NCI-H187 (cell line): Measurements from ENCODE around the gene DIS3L2.
"Not testable (repeated sequence)": the region's sequence is repeated elsewhere in the genome, so short reads cannot be mapped to it uniquely, and the experiment has no call there.

Experiments used
- DNase-seq, 2 experiments: peaks; one replicate each; lab custom pipeline; 2025; lab: John Stamatoyannopoulos, UW

Gene DIS3L2

GRCh38 chr2:231928901-231929725, 32.4 kb upstream of the DIS3L2 start:
- DNase-seq = no peak

- DNase-seq = no peak
Observed at GRCh38 chr2:231929961-231930592, 31.4 kb upstream of the DIS3L2 start.

GRCh38 chr2:231930593-231931281, 30.8 kb upstream of the DIS3L2 start:
- DNase-seq = no peak

GRCh38 chr2:231931481-231931915, 30.0 kb upstream of the DIS3L2 start:
- DNase-seq = no peak

- DNase-seq = no peak
Observed at GRCh38 chr2:231932711-231932970, 28.9 kb upstream of the DIS3L2 start.

GRCh38 chr2:231932985-231933915, 28.3 kb upstream of the DIS3L2 start:
- no peak for DNase-seq

- DNase-seq = no peak
Observed at GRCh38 chr2:231933916-231934401, 27.6 kb upstream of the DIS3L2 start.

GRCh38 chr2:231934441-231935206, 26.9 kb upstream of the DIS3L2 start:
- no peak for DNase-seq

GRCh38 chr2:231935207-231935524, 26.3 kb upstream of the DIS3L2 start:
- no peak for DNase-seq

- no peak for DNase-seq
Observed at GRCh38 chr2:231935815-231936214, 25.7 kb upstream of the DIS3L2 start.

GRCh38 chr2:231936491-231936890, 25.0 kb upstream of the DIS3L2 start:
- DNase-seq = no peak

GRCh38 chr2:231937057-231937456, 24.5 kb upstream of the DIS3L2 start:
- DNase-seq = no peak

GRCh38 chr2:231939022-231939421, 22.5 kb upstream of the DIS3L2 start:
- DNase-seq = no peak

GRCh38 chr2:231940795-231941194, 20.7 kb upstream of the DIS3L2 start:
- no peak for DNase-seq

- no peak for DNase-seq
Observed at GRCh38 chr2:231941673-231942072, 19.8 kb upstream of the DIS3L2 start.

- no peak for DNase-seq
Observed at GRCh38 chr2:231942180-231942579, 19.3 kb upstream of the DIS3L2 start.

- DNase-seq = no peak
Observed at GRCh38 chr2:231946241-231946814, 15.2 kb upstream of the DIS3L2 start.

- DNase-seq = not testable (repeated sequence)
Observed at GRCh38 chr2:231947112-231947511, 14.4 kb upstream of the DIS3L2 start.

- no peak for DNase-seq
Observed at GRCh38 chr2:231947694-231948093, 13.8 kb upstream of the DIS3L2 start.

- no peak for DNase-seq
Observed at GRCh38 chr2:231951452-231952035, 10.0 kb upstream of the DIS3L2 start.
